NCI-H748 (cell line): ENCODE results near the gene HRAS.
A peak's percentile ranks its signal among the peaks of the same experiment; 100 is the strongest.
"Not testable (repeated sequence)": the region's sequence is repeated elsewhere in the genome, so short reads cannot be mapped to it uniquely, and the experiment has no call there.

ENCODE experiments used
- DNase-seq: peaks from one replicate; lab custom pipeline; 2025; ENCODE audit not compliant: unreplicated experiment; lab: John Stamatoyannopoulos, UW

Gene HRAS

GRCh38 chr11:534396-535209 is 773 bp downstream of the HRAS start:
- peak; percentile 52 for DNase-seq

- DNase-seq, result no peak
Observed at GRCh38 chr11:533586-534395, 1.6 kb downstream of the HRAS start.

DNA sequence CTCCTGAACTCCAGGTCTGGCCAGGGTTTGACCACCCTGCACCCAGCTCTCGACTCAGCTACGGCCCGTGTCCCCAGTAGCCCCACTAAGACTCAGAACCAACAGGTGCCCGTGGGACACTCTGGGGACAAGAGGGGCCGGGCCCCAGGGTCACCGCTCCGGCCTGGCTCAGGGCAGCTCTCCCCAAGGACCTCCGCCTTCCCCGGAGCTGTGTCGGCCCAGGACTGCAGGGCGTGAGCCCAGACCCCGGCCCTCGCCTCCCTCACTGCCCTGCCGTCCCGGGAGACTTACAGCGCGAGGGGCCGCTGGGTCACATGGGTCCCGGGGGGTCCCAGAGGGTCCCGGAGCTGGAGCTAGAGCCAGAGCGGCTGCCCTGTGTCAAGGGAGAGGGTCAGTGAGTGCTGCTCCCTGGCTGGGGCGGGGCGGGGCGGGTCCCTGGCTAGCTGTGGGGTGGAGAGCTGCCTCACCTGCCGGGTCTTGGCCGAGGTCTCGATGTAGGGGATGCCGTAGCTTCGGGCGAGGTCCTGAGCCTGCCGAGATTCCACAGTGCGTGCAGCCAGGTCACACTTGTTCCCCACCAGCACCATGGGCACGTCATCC is 2.3 kb downstream of the HRAS start:
- no peak for DNase-seq

DNA sequence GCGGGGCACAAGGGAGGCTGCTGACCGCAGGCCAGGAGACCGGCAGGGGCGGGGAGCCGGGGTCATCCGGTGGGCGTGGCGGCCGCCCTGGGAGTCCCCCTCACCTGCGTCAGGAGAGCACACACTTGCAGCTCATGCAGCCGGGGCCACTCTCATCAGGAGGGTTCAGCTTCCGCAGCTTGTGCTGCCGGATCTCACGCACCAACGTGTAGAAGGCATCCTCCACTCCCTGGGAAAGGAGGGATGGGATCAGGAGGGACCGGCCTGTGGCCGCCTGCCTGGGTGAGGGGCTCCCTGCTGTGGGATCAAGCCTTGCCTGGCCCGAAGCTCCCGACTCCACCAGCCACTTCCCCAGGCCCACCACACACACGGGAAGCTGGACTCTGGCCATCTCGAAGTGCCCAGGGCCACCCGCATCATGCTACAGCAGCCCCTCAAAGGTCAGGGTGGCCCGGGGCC is 2.8 kb downstream of the HRAS start:
- no peak for DNase-seq

DNA sequence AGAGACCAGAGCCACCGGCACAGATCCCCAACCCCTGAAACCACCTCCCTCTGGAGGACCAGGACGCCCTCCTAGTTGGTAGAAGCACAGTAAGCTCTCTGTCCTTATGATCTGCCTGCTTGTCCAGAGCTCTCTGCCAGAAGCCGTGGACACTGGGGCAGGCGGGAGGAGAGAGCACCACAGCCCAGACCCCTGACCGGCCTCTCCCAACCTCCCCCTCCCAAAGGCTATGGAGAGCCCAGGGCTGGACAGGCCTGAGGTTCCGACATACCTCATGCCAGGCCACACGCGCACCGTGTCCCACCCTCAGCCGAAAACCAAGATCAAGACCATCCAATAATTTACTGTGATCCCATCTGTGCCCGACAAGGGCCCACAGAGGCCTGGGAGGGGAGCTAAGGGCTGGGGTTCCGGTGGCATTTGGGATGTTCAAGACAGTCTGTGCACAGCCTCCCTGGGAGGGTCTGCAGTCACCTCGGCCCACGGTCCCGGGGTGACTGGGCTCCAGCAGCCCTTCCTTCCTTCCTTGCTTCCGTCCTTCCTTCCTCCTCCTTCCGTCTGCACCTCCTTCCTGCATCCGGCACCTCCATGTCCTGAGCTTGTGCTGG is 3.4 kb downstream of the HRAS start:
- no peak for DNase-seq

DNA sequence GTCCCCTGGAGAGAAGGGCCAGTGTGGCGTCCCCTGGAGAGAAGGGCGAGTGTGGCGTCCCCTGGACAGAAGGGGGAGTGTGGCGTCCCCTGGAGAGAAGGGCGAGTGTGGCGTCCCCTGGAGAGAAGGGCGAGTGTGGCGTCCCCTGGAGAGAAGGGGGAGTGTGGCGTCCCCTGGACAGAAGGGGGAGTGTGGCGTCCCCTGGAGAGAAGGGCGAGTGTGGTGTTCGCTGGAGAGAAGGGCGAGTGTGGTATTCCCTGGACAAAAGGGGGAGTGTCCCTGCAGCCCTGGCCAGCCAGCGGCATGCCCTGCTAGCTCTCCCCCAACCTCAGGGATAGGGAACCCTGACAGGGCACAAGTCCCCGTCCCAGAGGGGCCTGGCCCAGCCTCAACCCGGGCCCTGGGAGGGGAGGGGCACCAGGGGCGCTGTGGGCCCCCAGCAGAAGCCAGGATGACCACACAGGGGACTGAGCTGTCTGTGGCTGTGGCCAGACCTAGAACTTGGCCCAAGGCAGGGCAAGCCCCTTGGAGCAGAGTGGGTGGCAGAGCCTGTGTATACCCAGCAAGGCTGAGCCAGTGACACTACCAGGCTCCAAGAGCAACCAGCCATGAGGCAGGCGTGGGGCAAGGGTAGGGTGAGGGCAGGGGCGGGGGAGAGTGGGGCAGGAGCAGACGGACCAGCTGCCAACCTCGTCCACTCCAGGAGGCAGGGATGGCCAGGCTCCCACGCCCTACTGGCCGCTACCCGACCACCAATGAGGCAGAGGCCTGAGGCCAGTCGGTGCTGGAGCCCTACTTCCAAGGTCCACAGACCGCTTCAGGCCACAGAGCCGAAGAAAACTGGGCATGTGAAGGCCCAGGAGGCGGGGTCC is 4.2 kb downstream of the HRAS start:
- DNase-seq, result no peak

GRCh38 chr11:529728-530411 is 5.5 kb downstream of the HRAS start:
- DNase-seq, result no peak

DNA sequence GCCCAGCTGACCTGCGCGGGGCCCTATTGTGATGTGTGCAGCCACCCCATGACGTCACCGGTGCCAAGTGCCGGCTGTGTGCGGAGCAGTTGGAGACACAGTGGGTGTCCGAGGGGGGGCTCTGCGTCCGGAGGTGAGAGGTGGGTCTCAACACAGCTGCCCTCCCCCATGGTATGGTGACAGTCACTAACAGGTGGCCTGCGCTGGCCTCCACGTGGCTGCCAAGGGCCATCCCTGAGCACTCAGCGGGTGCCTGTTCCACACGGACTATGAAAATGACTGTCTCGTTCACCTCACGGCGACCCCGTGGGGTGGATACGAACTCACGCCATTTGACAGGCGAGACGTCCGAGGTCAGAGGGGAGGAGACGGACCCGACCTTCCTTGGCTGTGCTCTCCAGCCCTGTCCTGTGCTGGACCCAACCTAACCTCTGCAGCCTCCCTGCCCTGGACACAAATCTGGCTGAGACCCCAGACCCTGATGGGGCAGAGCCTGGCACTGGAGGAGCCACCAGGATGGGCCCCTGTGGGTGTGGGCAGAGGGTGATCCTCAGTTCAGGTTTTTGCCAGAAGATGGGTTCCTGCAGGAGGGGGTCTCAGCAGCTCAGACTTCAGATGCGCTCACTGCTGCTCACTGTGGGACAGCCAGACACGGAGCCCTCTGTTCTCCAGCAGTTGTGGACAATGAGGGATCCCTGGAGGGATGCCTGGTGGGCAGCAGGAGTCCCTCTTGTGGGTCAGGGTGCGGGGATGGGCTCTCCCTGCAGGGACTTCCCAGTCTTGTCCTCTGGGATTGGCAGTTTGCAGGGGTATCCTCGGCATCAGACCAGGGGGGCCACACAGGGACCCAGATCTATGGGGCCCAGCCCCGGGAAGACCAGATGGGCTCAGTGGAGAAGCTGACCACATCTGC is 6.3 kb downstream of the HRAS start:
- DNase-seq, result no peak

DNA sequence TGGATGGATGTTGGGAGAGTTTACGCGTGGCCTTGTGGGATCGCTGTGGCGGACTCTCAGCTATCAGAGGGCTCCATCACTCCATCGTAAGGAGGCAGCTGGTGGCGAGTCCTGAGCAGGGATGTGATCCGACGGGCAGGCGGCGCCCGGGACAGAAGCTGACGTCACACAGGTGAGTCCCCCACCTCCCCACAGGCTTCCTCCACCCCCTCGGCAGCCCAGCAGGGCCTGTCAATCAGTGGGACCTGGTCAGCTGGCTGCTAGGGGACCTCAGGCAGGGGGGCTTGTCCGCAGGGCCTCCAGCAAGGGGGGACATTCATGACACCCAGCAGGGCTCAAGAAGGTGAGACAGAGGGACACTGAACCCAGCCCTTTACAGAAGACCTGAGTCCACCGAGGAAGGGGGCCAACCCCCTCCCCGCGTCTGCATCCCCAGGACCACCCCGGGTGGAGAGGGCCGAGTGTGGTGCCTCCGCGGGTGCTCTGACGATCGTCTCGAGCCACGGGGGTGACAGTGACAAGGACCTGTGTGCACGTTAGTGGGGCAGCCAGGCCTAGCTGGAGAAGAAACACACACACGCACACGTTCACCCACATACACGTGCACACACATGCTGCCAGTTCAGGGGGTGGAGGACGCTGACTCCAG is 7.1 kb downstream of the HRAS start:
- no peak for DNase-seq

DNA sequence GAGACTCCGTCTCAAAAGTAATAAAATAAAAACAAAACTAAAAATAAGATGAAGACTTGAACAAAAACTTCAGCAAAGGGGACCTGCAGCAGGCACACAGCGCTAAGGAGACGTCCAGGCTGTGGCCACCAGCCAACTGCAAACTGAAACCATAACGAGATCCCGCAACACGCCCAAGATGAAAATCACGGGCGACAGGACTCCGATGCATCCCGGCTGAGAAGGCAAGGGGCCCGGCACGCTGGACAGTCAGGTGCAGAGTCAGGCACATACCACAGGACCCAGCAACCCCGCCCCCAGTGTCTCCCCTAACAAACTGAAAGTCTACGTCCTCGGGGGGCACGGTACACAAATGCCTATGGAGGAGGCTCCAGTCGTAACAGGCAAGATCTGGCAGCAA is 9.2 kb downstream of the HRAS start:
- DNase-seq, result no peak

DNA sequence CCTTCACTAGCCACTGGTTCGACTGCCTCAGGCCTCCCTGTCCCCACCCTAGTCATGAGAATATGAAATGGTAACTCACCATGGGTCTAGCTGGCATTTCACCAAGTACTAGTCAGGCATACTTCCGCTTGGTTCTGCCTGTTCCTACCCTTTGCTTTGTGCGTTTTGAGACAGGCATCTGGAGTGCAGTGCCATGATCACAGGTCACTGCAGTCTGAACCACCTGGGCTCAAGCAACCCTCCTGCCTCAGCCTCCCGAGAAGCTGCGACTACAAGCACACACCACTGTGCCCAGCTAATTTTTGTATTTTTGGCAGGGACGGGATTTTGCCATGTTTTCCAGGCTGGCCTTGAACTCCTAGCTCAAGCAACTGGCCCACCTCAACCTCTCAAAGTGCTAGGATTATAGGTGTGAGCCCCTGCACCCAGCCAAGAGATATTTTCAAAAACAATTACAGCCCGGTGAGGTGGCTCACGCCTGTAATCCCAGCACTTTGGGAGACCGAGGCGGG is 14.1 kb downstream of the HRAS start:
- DNase-seq, result no peak

DNA sequence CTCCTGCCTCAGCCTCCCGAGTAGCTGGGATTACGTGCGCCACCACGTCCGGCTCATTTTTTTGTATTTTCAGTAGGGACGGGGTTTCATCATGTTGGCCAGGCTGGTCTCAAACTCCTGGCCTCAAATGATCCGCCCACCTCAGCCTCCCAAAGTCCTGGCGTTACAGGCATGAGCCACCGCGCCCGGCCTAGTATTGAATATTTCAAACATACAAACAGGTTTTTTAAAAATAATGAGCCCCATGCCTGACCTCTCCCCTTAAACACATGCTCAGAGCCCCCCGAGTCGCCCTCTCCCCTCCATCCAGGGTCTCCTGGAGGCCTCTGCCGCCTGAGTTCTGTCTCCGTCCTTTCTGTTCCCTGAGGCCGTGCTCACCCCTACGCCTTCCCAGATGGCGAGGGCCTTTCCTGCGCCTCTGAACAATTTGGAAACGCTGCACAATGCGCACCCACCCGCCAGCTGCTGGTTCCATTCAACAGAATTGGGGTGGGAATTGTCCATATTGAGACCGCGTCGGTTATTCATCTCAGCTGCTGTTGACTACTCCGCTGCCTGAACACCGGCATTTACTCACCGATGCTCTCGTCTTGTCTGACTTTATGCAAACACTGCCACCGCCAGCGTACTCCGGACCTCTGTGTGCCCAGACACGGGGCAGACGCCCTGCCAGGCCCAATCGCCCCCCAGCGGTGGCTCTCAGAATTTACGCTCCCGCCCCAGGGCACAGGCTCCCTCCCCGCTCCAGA is 14.8 kb downstream of the HRAS start:
- no peak for DNase-seq

GRCh38 chr11:518463-519202 is 16.7 kb downstream of the HRAS start:
- DNase-seq, result peak; percentile 84

- not testable (repeated sequence) for DNase-seq
Observed at GRCh38 chr11:516918-517685, 18.3 kb downstream of the HRAS start.

GRCh38 chr11:516400-516799 is 19.0 kb downstream of the HRAS start:
- no peak for DNase-seq

GRCh38 chr11:515131-515530 is 20.2 kb downstream of the HRAS start:
- DNase-seq, result no peak
